Large intestine (tissue), 3 donors: ENCODE results near the gene RDH12. TPM values are rescaled to one million over a fixed set of nuclear protein-coding genes. Genes with fewer than 3 reads are reported as not detected.

Experiments
- DNase-seq, 2 donors: peaks; one replicate each; pipeline versions ENCODE4 v3.0.0 to v3.0.0-alpha.2; 2013
- H3K27ac ChIP-seq: one replicate; pipeline ENCODE4 v1.5.1; 2013; ENCODE audit warnings: low read length
- H3K27me3 ChIP-seq: 2 replicates; pipeline ENCODE4 v1.6.1; 2013; ENCODE audit warnings: low read length; ENCODE audit not compliant: control insufficient read depth, insufficient read depth
- H3K36me3 ChIP-seq: 2 replicates; pipeline ENCODE4 v1.6.1; 2013; ENCODE audit warnings: low read length; ENCODE audit not compliant: control insufficient read depth, insufficient read depth
- H3K4me1 ChIP-seq: one replicate; pipeline ENCODE4 v1.6.1; 2013; ENCODE audit warnings: low read length; ENCODE audit not compliant: control insufficient read depth, insufficient read depth
- H3K4me3 ChIP-seq: one replicate; pipeline ENCODE4 v1.5.1; 2013; ENCODE audit warnings: low read length
- H3K9me3 ChIP-seq: one replicate; pipeline ENCODE4 v1.6.1; 2013; ENCODE audit warnings: mild to moderate bottlenecking, low read depth, low read length, moderate library complexity; ENCODE audit not compliant: control insufficient read depth
- WGBS: methylation state at CpG from one replicate; pipeline ENCODE4 v1.1.5; 2013; ENCODE audit warnings: low lambda C conversion rate; ENCODE audit not compliant: insufficient coverage; 5-methylcytosine and 5-hydroxymethylcytosine counted together
- polyA plus RNA-seq: library from polyadenylated mRNA; unstranded; fragments of 120-200 nt; gene quantifications from one replicate; pipeline ENCODE4 v1.2.1, GENCODE V29; 2013

Gene RDH12
- polyA plus RNA-seq, 1 donor = 0.88 TPM

GRCh38 chr14:67766035-67766680 lies 64.5 kb downstream of the RDH12 start:
- no CpG with 5 or more reads among the region's 10 CpGs for WGBS
- no peak for DNase-seq
- no peak overlapping the region for H3K4me3 ChIP-seq
- peaks cover 14% of the 10 kb centered on the region for H3K4me1 ChIP-seq
- H3K9me3 ChIP-seq = no peaks in the 10 kb centered on the region
- peaks cover 82% of the 10 kb centered on the region for H3K36me3 ChIP-seq
- H3K27me3 ChIP-seq = no peaks in the 10 kb centered on the region
- no peak overlapping the region for H3K27ac ChIP-seq

- Histone ChIP-seq H3K4me1 (peaks cover 11% of the 10 kb centered on the region), H3K36me3 (peaks cover 82% of the 10 kb centered on the region), H3K27ac (no peak overlapping the region), H3K27me3 (no peaks in the 10 kb centered on the region), H3K4me3 (no peak overlapping the region), H3K9me3 (no peaks in the 10 kb centered on the region)
- no peak for DNase-seq
- WGBS = no CpG with 5 or more reads among the region's 2 CpGs
Observed at GRCh38 chr14:67768219-67768618, 66.5 kb downstream of the RDH12 start.

GRCh38 chr14:67773844-67774377 lies 72.2 kb downstream of the RDH12 start:
- DNase-seq = no peak
- no CpG with 5 or more reads among the region's 5 CpGs for WGBS
- no peak overlapping the region for H3K27ac ChIP-seq
- H3K9me3 ChIP-seq = no peaks in the 10 kb centered on the region
- H3K4me3 ChIP-seq = no peak overlapping the region
- H3K36me3 ChIP-seq = peaks cover 88% of the 10 kb centered on the region
- no peaks in the 10 kb centered on the region for H3K27me3 ChIP-seq
- H3K4me1 ChIP-seq = no peaks in the 10 kb centered on the region

GRCh38 chr14:67776653-67777322 lies 75.1 kb downstream of the RDH12 start:
- DNase-seq = no peak
- WGBS = no CpG with 5 or more reads among the region's 4 CpGs
- no peaks in the 10 kb centered on the region for H3K9me3 ChIP-seq
- H3K27me3 ChIP-seq = no peaks in the 10 kb centered on the region
- no peak overlapping the region for H3K4me3 ChIP-seq
- peaks cover 89% of the 10 kb centered on the region for H3K36me3 ChIP-seq
- H3K4me1 ChIP-seq = no peaks in the 10 kb centered on the region
- H3K27ac ChIP-seq = no peak overlapping the region

GRCh38 chr14:67778792-67779191 lies 77.1 kb downstream of the RDH12 start:
- no peaks in the 10 kb centered on the region for H3K9me3 ChIP-seq
- H3K27me3 ChIP-seq = no peaks in the 10 kb centered on the region
- H3K36me3 ChIP-seq = peaks cover 92% of the 10 kb centered on the region
- no peak for DNase-seq
- H3K27ac ChIP-seq = no peak overlapping the region
- no peaks in the 10 kb centered on the region for H3K4me1 ChIP-seq
- WGBS = no CpG with 5 or more reads among the region's 1 CpG
- no peak overlapping the region for H3K4me3 ChIP-seq

GRCh38 chr14:67782090-67782489 lies 80.4 kb downstream of the RDH12 start:
- Histone ChIP-seq H3K36me3 (peaks cover 95% of the 10 kb centered on the region), H3K9me3 (no peaks in the 10 kb centered on the region), H3K27me3 (no peaks in the 10 kb centered on the region), H3K27ac (no peak overlapping the region), H3K4me3 (no peak overlapping the region), H3K4me1 (no peaks in the 10 kb centered on the region)
- WGBS = no CpG with 5 or more reads among the region's 3 CpGs
- no peak for DNase-seq

Other genes starting within 250 kb of the RDH12 start
- gene TMEM229B, start 213.2 kb upstream of the RDH12 start, polyA plus RNA-seq = 11.9 TPM
- gene PLEKHH1, start 168.6 kb upstream of the RDH12 start, polyA plus RNA-seq = 110 TPM
- gene PIGH, start 101.6 kb upstream of the RDH12 start, polyA plus RNA-seq = 51.4 TPM
- gene ARG2, start 82.0 kb upstream of the RDH12 start, polyA plus RNA-seq = 4.0 TPM
- 78.4 TPM for gene VTI1B, start 27.3 kb upstream of the RDH12 start, polyA plus RNA-seq
- 44.0 TPM for gene RDH11, start 6.1 kb upstream of the RDH12 start, polyA plus RNA-seq
- 24.9 TPM for gene ZFYVE26, start 114.7 kb downstream of the RDH12 start, polyA plus RNA-seq
- gene RAD51B, start 117.9 kb downstream of the RDH12 start, polyA plus RNA-seq = 6.4 TPM